ENCODE data around the gene C16orf87.

DNA sequence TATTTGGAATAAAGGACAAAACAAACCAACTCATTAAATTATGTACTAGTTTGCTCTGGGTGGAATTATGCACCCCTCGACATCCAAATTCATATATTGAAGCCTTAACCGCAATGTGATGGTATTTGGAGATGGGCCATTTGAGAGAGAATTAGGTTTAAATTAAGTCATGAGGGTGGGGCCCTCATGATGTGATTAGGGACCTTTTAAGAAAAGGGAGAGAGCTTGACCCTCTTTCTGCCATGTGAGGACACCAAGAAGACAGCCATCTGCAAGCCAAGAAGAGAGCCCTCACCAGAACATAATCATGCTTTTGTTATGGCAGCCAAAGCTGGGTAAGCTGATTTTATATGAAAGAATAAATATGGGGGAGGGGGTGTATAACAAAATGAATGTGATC lies 2.0 kb downstream of the C16orf87 start:
- TF ChIP-seq POLR2A (IDR thresholded peaks at IDR 0.05): no peak
- no peak for TF ChIP-seq EP300 (IDR thresholded peaks at IDR 0.05)
